HG02678 (cell line): ENCODE measurements around the gene TXNRD1.
"Not testable (repeated sequence)": the region's sequence is repeated elsewhere in the genome, so short reads cannot be mapped to it uniquely, and the experiment has no call there.

Experiments
- ATAC-seq: cut with Tn5 transposase; IDR thresholded peaks from one replicate; pipeline ENCODE4 v1.9.1; 2021; ENCODE audit warnings: mild to moderate bottlenecking, moderate library complexity; ENCODE audit not compliant: unreplicated experiment

TXNRD1 gene

DNA sequence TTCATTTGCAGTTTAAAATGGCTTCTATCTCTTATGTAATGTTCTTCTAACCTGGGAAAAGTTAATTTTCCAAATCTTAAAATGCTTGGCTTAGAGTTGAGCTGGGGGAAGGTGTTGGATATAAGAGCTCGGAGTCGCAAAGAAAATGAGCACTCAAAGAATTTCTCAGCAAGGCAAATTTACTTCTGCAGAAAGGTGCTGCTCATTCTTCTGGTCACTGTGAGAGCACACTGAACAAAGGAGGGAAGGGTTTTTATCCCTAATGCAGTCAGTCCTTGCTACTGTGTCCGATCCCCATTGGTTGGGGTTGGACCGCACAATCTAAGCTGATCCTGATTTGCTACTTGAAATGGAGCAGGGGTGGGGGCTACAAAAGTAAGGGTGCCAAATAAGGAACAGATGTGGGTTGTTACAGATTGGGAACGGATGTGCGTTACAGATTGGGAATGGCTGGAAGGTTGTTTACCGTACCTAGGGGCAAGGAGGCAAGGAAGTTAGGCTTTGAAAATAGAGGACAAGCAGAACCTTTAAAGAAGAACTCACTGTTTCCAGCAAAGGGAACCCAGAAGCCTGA, 19.4 kb downstream of the TXNRD1 start:
- ATAC-seq: no peak

DNA sequence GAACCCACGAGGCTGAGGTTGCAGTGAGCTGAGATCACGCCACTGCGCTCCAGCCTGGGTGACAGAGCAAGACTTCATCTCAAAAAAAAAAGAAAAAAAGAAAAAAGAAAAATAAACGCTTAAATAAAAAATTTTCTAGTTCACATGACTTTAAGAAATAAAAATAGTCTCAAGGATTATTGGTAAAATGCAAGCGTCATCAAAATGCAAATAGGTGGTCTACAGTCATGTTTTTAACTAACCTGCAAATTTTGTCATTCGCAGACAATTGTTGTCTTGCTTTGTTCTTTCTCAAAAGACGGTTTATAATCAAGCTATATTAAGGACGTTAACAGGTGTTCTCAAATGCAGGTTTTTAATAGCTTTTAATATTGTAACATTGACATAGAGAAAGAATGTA, 22.4 kb downstream of the TXNRD1 start:
- ATAC-seq: no peak

DNA sequence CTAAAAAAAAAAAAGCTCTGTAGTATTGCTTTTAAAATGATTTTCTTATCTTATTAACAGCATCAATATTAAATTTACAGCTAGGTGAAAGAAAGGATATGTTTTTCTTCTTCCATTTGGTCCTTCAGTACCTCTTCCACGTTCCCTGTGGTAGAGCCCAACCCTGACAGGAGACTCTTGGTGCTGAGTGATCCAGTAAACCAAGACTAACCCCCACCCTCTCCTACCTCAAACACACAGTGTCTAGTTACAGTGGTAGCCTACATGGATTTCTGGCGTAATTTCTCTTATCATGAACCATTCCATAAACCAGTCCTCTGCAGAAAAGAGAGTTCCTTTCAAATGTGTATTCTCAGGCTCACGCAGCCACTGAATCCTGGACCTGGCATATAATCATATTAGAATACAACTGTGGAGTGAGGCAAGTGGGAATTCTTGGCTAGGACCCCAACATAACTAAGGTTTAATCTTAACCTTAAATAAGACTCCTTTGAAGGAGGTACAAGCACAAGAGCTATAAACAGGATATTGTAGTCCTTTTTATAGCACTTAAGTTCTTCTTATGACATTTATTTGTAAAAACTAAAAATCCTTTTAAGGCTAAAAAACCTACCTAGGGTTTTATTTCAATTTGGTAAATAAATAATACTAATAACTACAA, 27.1 kb downstream of the TXNRD1 start:
- ATAC-seq: no peak

DNA sequence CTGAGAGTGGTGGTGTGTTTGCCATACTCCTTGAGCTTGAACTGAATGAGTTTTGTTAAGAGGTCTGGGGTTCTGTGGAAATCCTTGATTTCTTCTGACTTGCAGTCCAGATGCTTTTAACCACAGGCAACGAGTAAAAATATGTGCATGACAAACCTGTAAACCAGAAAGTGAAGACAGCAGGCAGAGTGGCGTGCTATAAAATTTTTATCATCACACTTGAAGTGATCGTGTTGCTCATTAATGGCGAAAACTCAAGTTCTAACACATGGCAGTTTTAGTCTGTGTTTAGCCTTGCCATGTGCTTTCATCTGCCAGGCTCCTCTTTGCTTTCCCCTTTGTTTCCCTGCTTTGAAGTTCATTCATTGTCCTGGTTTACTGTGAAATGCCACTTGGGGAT, 28.0 kb downstream of the TXNRD1 start:
- no peak for ATAC-seq

- no peak for ATAC-seq
These were observed 28.4 kb downstream of the TXNRD1 start for GRCh38 chr12:104243971-104244370.

GRCh38 chr12:104247698-104248097, 32.1 kb downstream of the TXNRD1 start:
- ATAC-seq: no peak

GRCh38 chr12:104248444-104248843, 32.9 kb downstream of the TXNRD1 start:
- no peak for ATAC-seq

DNA sequence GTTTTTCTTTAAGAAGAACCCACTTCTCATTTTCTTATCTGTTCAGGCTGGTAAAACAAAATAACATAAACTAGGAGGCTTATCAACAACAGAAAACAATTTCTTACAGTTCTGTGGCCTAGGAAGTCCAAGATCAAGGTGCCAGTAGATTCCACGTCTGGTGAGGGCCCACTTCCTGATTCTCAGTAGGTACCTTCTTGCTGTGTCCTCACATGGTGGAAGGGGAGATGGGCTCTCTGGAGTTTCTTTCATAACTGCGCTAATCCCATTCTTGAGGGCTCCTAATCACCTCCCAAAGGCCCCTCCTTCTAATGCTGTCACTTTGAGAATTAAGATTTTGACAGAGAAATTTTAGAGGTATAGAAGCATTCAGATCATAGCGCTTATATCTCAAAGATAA, 33.4 kb downstream of the TXNRD1 start:
- no peak for ATAC-seq

DNA sequence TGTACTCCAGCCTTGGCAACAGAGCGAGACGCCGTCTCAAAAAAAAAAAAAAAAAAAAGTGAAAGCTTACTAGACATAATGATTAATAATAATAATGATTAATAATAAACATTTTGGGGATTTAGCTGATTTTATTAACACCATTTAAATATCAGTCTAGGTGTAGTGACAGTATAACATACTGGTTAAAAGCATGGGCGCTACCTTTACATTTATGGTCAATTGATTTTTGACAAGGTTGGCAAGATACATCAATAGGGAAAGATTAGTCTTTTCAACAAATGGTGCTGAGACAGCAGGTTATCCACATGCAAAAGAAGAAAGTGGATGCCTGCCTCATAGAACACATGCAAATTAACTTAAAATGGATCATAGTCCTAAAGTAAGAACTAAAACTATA, 34.3 kb downstream of the TXNRD1 start:
- no peak for ATAC-seq

- no peak for ATAC-seq
These were observed 35.0 kb downstream of the TXNRD1 start for GRCh38 chr12:104250366-104251125.

- no peak for ATAC-seq
These were observed 42.4 kb downstream of the TXNRD1 start for GRCh38 chr12:104257913-104258472.

DNA sequence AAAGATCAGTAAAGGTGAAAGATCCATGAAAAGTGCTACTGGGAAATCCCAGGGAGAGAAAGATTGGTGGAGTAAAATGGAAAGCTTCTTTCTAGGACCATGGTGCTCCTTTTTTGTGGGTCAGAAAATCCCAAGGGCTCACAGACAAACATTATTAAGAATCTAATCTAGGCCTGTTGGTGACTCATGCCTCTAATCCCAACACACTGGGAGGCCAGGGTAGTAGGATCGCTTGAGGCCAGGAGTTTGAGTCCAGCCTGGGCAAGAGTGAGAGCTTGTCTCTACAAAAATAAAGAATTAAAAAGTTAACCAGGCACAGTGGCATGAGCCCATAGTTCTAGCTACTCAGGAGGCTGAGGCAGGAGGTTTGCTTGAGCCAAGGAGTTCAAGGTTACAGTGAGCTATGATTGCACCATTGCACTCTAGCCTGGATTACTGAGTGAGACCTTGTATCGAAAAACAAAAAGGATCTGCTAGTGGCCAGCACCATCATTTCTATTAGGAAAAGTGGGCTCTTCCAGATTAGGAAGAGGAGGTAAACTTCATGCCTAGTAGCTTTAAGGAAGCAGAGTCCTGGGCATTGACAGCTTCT, 43.0 kb downstream of the TXNRD1 start:
- no peak for ATAC-seq

DNA sequence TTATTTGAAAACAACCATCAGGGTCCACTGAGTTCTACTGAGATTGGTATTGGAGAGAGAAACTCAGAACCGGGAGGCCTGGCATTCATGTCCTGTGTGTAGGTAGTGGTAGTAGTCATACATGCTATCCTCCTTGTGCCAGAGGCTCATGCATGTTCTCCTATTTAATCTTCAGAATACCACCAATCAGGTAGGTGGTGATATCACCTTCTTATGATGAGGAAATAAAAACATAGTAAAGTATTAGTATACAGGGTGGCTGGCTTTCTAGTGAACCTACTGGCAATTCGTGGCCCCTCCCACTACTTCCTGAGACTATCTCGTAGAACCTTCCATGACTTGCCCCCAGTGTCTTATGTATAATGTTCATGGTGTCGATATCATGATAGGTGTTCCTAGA, 47.4 kb downstream of the TXNRD1 start:
- ATAC-seq: no peak

DNA sequence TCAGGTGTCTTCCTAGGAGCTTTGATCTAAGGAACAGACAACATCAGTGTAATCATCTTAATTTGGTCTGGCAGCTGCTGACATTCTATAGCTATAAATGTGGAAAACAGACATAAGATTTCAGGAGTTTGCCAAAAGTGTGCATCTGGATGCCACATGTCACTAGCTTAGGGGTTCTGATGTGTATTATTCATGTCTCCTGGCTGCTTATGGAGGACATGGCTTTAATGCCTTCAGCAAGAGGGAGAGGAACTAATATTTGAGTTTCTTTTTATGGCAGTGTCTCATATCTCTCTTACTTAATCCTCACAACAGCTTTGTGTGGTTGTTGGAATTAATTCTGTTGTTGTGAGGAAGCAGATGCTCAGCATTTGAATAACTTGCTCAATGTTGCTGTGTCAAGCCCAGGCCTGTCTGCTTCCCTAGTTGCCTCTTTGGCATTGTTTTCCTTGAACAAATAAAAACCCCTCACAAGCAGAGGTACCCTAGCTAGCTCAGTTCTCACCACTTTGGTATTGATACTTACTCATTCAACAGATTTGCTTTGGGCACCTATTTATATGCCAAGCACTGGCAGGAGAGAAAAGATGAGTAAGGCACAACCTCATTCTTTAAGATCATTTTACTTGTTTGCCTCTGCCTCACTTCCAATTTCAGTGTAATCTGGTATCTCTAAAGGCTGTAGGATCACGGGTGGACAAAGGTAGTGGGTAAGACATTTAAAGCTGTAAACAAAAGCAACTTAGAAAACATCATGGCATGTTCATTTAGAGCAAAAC, 48.2 kb downstream of the TXNRD1 start:
- no peak for ATAC-seq

- ATAC-seq: not testable (repeated sequence)
These were observed 49.9 kb downstream of the TXNRD1 start for GRCh38 chr12:104265436-104265835.

GRCh38 chr12:104272938-104273337, 57.4 kb downstream of the TXNRD1 start:
- ATAC-seq: no peak

DNA sequence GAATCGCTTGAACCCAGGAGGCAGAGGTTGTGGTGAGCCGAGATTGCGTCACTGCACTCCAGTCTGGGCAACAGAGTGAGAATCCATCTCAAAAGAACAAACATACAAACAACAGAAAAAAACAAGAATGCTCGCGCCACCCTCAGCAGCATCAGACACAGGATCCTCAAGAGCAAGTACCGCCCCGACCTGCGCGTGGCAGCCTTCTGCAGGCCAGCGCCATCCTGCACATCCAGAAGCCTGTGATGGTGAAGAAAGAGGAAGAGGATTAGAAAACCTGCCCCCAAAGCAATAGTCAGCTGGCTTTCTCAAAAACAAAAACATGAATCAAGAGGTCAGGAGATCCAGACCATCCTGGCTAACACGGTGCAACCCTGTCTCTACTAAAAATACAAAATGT, 57.9 kb downstream of the TXNRD1 start:
- ATAC-seq: no peak

DNA sequence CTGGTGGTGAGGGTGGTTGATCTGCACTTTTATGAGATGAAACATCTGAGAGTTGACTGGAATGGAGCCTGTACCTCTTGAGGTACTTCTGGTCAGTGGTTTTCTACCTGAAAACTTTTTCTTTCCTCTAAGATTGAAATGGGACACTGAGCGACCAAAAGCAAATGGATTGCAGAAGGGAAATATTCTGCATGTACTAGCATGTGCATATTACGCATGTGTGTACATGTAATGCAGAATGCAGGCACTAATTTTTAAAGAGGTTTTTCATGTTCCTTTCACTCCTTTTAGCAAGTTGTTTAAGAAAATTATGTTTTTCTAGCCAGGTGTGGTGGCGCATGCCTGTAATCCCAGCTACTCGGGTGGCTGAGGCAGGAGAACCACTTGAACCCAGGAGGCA, 59.2 kb downstream of the TXNRD1 start:
- ATAC-seq: no peak

- ATAC-seq: no peak
These were observed 60.1 kb downstream of the TXNRD1 start for GRCh38 chr12:104275689-104276088.

DNA sequence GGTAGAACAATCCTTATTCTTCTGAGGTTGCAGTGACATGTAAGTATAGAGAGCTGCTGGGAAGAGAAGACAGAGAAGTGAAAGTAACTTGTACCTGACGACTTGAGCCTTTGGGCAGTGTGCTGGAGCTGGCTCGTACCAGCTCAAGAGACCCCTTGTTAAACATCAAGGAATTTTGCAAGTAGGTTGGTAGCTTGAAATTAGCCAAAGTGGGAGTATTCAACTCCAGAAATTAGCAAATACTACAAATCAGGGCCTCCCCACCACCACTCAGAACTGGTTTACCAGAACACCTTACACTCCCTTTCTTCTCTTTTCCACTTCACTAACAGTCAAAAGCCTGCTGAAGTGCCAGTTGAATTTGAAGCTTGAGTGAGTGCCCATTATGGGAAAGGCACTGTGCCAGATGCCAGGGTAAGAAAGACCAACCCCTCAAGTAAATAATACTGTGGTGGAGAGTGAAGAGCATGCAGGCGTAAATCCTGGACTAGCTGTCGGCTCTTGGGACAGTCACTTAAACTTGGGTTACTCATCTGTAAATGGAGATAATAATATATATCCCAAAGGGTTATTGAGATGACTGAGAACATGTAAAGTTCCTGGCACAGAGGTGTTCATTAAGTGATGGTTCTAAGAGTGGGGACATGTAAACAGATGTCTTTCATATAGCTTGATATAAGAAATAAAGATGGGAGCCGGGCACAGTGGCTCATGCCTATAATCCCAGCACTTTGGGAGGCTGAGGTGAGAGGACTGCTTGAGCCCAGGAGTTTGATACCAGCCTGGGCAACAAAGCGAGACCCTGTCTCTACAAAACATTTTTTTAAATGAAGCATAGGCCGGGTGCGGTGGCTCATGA, 60.9 kb downstream of the TXNRD1 start:
- ATAC-seq: peak; percentile 69
